Heart right ventricle (tissue), 16 donors: Measurements from ENCODE around the gene FAM153A. TPM values are rescaled to one million over a fixed set of nuclear protein-coding genes. Genes with fewer than 3 reads are reported as not detected.
"Not testable (repeated sequence)": the region's sequence is repeated elsewhere in the genome, so short reads cannot be mapped to it uniquely, and the experiment has no call there.

Experiments
- ATAC-seq, 8 donors: fragments of 200-7000 bp; cut with Tn5 transposase; one replicate each; pipeline ENCODE4 v1.9.1; 2020; ENCODE audit warnings: mild to moderate bottlenecking in 8 of 8, moderate library complexity in 8 of 8, moderate number of reproducible peaks in 1 of 8
- DNase-seq, 2 donors: peaks; one replicate each; pipeline ENCODE4 v3.0.0-alpha.2; 2020
- H3K27ac ChIP-seq, 10 donors: fragments of 200-600 bp; sonication (generic) in 2 of 10; one replicate each; pipeline versions ENCODE4 v1.5.0 to v1.8.0; 2020 to 2022; ENCODE audit warnings: mild to moderate bottlenecking in 3 of 10
- H3K27me3 ChIP-seq, 7 donors: fragments of 200-600 bp; one replicate each; pipeline ENCODE4 v1.8.0; 2021 to 2022; ENCODE audit warnings: mild to moderate bottlenecking in 2 of 7
- H3K36me3 ChIP-seq, 9 donors: fragments of 200-600 bp; sonication (generic) in 1 of 9; one replicate each; pipeline versions ENCODE4 v1.5.0 to v1.8.0; 2020 to 2022; ENCODE audit warnings: mild to moderate bottlenecking in 2 of 9
- H3K4me1 ChIP-seq, 9 donors: fragments of 200-600 bp; sonication (generic) in 1 of 9; one replicate each; pipeline versions ENCODE4 v1.5.0 to v1.8.0; 2020 to 2022; ENCODE audit warnings: mild to moderate bottlenecking in 4 of 9
- H3K4me3 ChIP-seq, 10 donors: fragments of 200-600 bp; sonication (generic) in 2 of 10; one replicate each; pipeline versions ENCODE4 v1.5.0 to v1.8.0; 2020 to 2022; ENCODE audit warnings: mild to moderate bottlenecking in 7 of 10, moderate library complexity in 2 of 10
- H3K9me3 ChIP-seq, 11 donors: fragments of 200-600 bp in 10 of 11; sonication (generic) in 2 of 11; one replicate each; pipeline versions ENCODE4 v1.5.0 to v1.8.0; 2013 to 2022; ENCODE audit warnings: mild to moderate bottlenecking in 2 of 11, control low read depth in 1 of 11, moderate library complexity in 1 of 11
- WGBS, 2 donors: extraction: QIAGEN DNeasy Blood & Tissue Kit; methylation state at CpG; one replicate each; pipeline ENCODE4 v1.1.7; 2013; ENCODE audit warnings: inconsistent platforms in 1 of 2; 5-methylcytosine and 5-hydroxymethylcytosine counted together
- intact Hi-C, 10 donors: fragments of 100-400 bp; cut with DNase I; formaldehyde crosslinking; loops; one replicate each; pipeline versions ENCODE4 v1.11.1 to v1.14.2; 2022
- polyA plus RNA-seq, 2 donors: library from polyadenylated mRNA; stranded (reverse); fragments of 200-250 nt; gene quantifications; one replicate each; pipeline ENCODE4 v1.2.3, GENCODE V29; 2013
- total RNA-seq, 10 donors: library from RNA; stranded (reverse); fragmentation: NEBNext Ultra II Directional in 3 of 10; extraction: Animal tissue kit (Norgen Biotek cat#: 25700) in 3 of 10; gene quantifications; one replicate each; pipeline versions ENCODE4 v1.2.1 to v1.2.4, GENCODE V29; 2021 to 2023
- donor health status: Arrhythmogenic right ventricular cardiomyopathy.
- donor health status: ischemic (EF 13 %, LVEDD 7.1; RV severe dilation, severe dysfunction).
- donor health status: healthy with polysubstance abuse.
- donor health status: DM: no; HTN: yes; CAD: no.
- donor health status: DM: no; HTN: no; CAD: no.
- donor health status: ischemic (EF 25% LVEDD 6.9; RV normal size, moderate dysfunction).
- donor health status: ischemic (EF 25% LVEDD 5.7; RV mildly dilated, moderate dysfunction).
- donor health status: healthy.
- donor health status: DM: yes; HTN: yes; CAD: no.
- donor health status: Ischemic cardiomyopathy.
- donor health status: ischemic (EF 35%, LVEDD 5.7; RV mildly dilated, moderate dysfunction).
- donor health status: nonischemic (EF 11% LVEDD 7.7; RV severe dilation, severe dysfunction).
- donor health status: DM: yes; HTN: yes; CAD: no.
- donor health status: PGD.
- donor health status: ischemic (EF 29% LVEDD 5.4; RV normal size, mild dysfunction).
- donor health status: nonischemic (EF 23%, LVEDD 6.1; RV moderate dilation, normal function).

FAM153A gene
- total and polyA plus RNA-seq, 12 donors: 0.98 to 12.4 (median 3.7) TPM; not detected in 2

- intact Hi-C loops, H3K27me3 ChIP-seq, H3K27ac ChIP-seq, H3K4me3 ChIP-seq, ATAC-seq, H3K9me3 ChIP-seq, H3K36me3 ChIP-seq, DNase-seq, H3K4me1 ChIP-seq: not testable (repeated sequence)
- 75 to 78% methylated on average over 11 of the region's 12 CpGs for WGBS, 2 donors
Observed at GRCh38 chr5:177689011-177689610, 93.6 kb downstream of the FAM153A start.

- H3K27ac ChIP-seq, H3K4me1 ChIP-seq, H3K4me3 ChIP-seq, H3K9me3 ChIP-seq, intact Hi-C loops, H3K27me3 ChIP-seq, DNase-seq, H3K36me3 ChIP-seq, ATAC-seq: not testable (repeated sequence)
- 97 to 99% methylated on average over 3 to 15 of the region's 32 CpGs for WGBS, 2 donors
Observed at GRCh38 chr5:177688091-177688490, 94.6 kb downstream of the FAM153A start.

- ATAC-seq, H3K36me3 ChIP-seq, DNase-seq, H3K27me3 ChIP-seq, intact Hi-C loops, H3K9me3 ChIP-seq, H3K4me1 ChIP-seq, H3K27ac ChIP-seq, H3K4me3 ChIP-seq: not testable (repeated sequence)
- 42 to 53% methylated on average over 1 of the region's 1 CpG for WGBS, 2 donors
Observed at GRCh38 chr5:177681920-177682319, 100.8 kb downstream of the FAM153A start.

Other genes starting within 250 kb of the FAM153A start
- 10 to 100 TPM; 14.1 to 34.4 (median 20.1) TPM for gene FAM193B, start 228.3 kb downstream of the FAM153A start, total RNA-seq
- gene FAM193B, start 228.3 kb downstream of the FAM153A start, polyA plus RNA-seq: 100 to 1,000 TPM in 1 of 2 donors, 10 to 100 TPM in 1; 28.0 to 201 TPM
- 100 to 1,000 TPM in 2 of 10 donors, 10 to 100 TPM in 8; 58.1 to 140 (median 69.5) TPM for gene TMED9, start 190.7 kb downstream of the FAM153A start, total RNA-seq
- 100 to 1,000 TPM in 1 of 2 donors, 10 to 100 TPM in 1; 48.3 to 310 TPM for gene TMED9, start 190.7 kb downstream of the FAM153A start, polyA plus RNA-seq
- gene B4GALT7, start 182.8 kb downstream of the FAM153A start, total RNA-seq: 10 to 100 TPM in 9 of 10 donors, 1 to 10 TPM in 1; 9.8 to 17.4 (median 15.0) TPM
- gene B4GALT7, start 182.8 kb downstream of the FAM153A start, polyA plus RNA-seq: 10 to 100 TPM; 20.4 to 29.7 TPM
- gene PROP1, start 213.3 kb upstream of the FAM153A start, total RNA-seq: not detected
- gene PROP1, start 213.3 kb upstream of the FAM153A start, polyA plus RNA-seq: not detected